IPS-NIHi7 (cell line): ENCODE measurements around the gene SRPRB.

Experiments
- DNase-seq: peaks from one replicate; pipeline ENCODE4 v3.0.0; 2012; ENCODE audit warnings: mixed read lengths; ENCODE audit errors: extremely low spot score

Gene SRPRB

GRCh38 chr3:133840767-133841166 is 35.2 kb downstream of the SRPRB start:
- no peak for DNase-seq

- DNase-seq = no peak
Measured at GRCh38 chr3:133841196-133841595, 35.6 kb downstream of the SRPRB start.

- no peak for DNase-seq
Measured at GRCh38 chr3:133842158-133842557, 36.5 kb downstream of the SRPRB start.

- DNase-seq = no peak
Measured at GRCh38 chr3:133843634-133844033, 38.0 kb downstream of the SRPRB start.

GRCh38 chr3:133845127-133845526 is 39.5 kb downstream of the SRPRB start:
- no peak for DNase-seq

- DNase-seq = no peak
Measured at GRCh38 chr3:133849346-133849745, 43.7 kb downstream of the SRPRB start.

GRCh38 chr3:133850034-133850433 is 44.4 kb downstream of the SRPRB start:
- DNase-seq = no peak

GRCh38 chr3:133851266-133851906 is 45.8 kb downstream of the SRPRB start:
- DNase-seq = no peak

GRCh38 chr3:133851931-133852330 is 46.3 kb downstream of the SRPRB start:
- no peak for DNase-seq

GRCh38 chr3:133853063-133853924 is 47.7 kb downstream of the SRPRB start:
- no peak for DNase-seq

GRCh38 chr3:133853925-133854227 is 48.3 kb downstream of the SRPRB start:
- DNase-seq = no peak

GRCh38 chr3:133854264-133855001 is 48.8 kb downstream of the SRPRB start:
- DNase-seq = no peak

- no peak for DNase-seq
Measured at GRCh38 chr3:133855002-133855370, 49.4 kb downstream of the SRPRB start.

- no peak for DNase-seq
Measured at GRCh38 chr3:133855772-133856171, 50.2 kb downstream of the SRPRB start.

- DNase-seq = no peak
Measured at GRCh38 chr3:133856316-133856715, 50.7 kb downstream of the SRPRB start.

- DNase-seq = no peak
Measured at GRCh38 chr3:133857767-133858166, 52.2 kb downstream of the SRPRB start.

GRCh38 chr3:133859381-133860234 is 54.0 kb downstream of the SRPRB start:
- no peak for DNase-seq

- no peak for DNase-seq
Measured at GRCh38 chr3:133860519-133860918, 54.9 kb downstream of the SRPRB start.

- no peak for DNase-seq
Measured at GRCh38 chr3:133862161-133862560, 56.5 kb downstream of the SRPRB start.

GRCh38 chr3:133863911-133864310 is 58.3 kb downstream of the SRPRB start:
- no peak for DNase-seq

GRCh38 chr3:133864616-133865015 is 59.0 kb downstream of the SRPRB start:
- DNase-seq = no peak
